Stimulated activated CD4-positive, alpha-beta T cell treated with anti-CD3 and anti-CD28 coated beads, Interleukin-15, amount 100 ng/mL, for 24 hours (primary cell): ENCODE results near the gene PI4KA.
"Not testable (repeated sequence)": the region's sequence is repeated elsewhere in the genome, so short reads cannot be mapped to it uniquely, and the experiment has no call there.

Experiments used
- DNase-seq: peaks from one replicate; pipeline ENCODE4 v3.0.0-alpha.2; 2020

Gene PI4KA

GRCh38 chr22:20687356-20688172 is 171.0 kb downstream of the PI4KA start:
- DNase-seq, result not testable (repeated sequence)

GRCh38 chr22:20685764-20686163 is 172.8 kb downstream of the PI4KA start:
- not testable (repeated sequence) for DNase-seq

GRCh38 chr22:20678792-20679435 is 179.7 kb downstream of the PI4KA start:
- not testable (repeated sequence) for DNase-seq

DNA sequence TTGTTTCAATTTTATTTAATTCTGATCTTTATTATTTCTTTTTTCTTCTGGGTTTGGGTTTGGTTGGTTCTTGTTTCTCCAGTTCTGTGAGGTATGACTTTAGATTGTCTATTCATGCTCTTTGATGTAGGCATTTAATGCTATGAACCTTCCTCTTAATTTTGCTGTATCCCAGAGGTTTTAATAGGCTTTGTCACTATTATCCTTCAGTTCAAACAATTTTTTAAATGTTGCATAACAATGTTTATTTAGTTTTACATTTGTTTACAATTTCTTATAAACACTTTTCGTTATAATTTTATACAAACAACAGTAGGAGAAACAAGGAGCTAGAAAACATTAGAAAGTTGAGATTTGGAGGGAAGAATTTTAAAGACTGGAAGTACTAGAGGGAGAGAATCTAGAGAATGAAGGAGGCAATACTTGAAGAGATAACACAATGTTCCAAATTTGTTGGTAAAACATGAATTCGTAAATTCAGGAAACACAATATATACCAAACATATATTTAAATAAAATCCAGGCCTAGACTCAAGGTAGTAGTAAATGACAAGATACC is 180.8 kb downstream of the PI4KA start:
- DNase-seq, result no peak

DNA sequence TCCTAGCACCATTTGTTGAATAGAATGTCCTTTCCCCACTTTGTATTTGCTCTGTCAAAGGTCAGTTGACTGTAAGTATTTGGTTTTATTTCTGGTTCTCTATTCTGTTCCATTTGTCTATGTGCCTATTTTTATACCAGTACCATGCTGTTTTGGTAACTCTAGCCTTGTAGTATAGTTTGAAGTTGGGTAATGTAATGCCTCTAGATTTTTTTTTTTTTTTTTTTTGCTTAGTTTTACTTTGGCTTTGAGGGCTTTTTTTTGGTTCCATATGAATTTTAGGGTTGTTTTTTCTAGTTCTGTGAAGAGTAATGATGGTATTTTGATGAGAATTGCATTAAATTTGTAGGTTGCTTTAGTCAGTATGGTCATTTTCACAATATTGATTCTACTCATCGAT is 183.0 kb downstream of the PI4KA start:
- not testable (repeated sequence) for DNase-seq

- DNase-seq, result no peak
Measured at GRCh38 chr22:20674998-20675397, 183.6 kb downstream of the PI4KA start.

DNA sequence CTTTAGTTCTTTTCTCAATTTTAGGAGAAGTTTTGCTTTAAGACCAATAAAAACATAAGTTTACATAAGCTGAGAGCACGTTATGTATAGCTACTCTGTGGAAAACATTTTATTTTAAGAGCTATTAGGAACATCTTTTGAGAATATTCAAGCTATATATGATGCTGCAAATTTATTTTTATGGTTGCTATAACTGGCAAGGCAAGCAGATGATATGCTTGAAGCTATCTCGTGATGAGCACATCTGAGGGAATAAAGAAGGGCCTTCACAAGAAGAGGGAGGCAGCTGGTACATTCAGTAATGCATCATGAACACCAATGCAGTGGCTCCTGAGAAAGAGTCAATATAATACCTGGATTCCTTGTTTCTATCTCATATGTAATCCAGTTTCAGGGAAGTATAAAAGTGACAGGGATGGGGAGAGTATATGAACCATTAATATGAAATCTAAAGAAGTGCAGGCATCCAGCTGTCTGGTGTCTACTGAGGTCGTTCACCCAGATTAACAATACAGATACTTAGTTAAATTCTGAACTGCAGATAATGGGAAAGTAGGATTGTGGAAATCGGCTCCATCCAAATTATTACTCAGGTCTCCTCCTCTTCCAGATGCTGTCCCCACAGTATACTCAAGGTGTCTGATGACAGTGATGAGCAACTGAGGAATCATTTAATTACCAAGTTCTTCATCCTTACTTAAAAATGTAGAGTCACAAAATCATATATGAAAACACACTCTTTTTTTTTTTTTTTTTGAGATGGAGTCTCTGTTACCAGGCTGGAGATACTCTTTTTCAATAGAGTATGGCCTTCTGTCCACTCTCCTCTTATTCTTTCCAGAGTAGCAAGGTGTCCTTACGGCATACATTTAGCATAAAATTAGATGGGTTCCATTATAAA is 185.1 kb downstream of the PI4KA start:
- DNase-seq, result no peak

DNA sequence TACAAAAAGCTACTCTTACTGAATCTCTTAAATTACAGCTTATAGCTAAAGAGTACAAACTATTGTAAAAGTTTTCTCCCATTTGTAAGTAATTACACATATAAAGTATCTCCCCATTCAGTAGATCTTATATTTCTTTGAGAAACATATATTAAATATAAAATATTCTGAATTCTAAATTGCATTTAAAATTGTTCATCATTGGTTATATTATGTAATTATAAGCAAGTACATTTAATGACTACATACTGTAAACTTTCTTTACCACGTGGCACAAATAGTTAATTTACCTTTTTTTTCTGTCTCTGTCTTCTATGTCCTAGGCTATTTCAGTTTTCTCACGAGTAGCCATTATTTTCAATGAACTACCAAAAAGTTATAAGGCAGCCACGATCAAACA is 185.9 kb downstream of the PI4KA start:
- no peak for DNase-seq

GRCh38 chr22:20672082-20672424 is 186.6 kb downstream of the PI4KA start:
- DNase-seq, result no peak

GRCh38 chr22:20671409-20672081 is 187.1 kb downstream of the PI4KA start:
- no peak for DNase-seq

DNA sequence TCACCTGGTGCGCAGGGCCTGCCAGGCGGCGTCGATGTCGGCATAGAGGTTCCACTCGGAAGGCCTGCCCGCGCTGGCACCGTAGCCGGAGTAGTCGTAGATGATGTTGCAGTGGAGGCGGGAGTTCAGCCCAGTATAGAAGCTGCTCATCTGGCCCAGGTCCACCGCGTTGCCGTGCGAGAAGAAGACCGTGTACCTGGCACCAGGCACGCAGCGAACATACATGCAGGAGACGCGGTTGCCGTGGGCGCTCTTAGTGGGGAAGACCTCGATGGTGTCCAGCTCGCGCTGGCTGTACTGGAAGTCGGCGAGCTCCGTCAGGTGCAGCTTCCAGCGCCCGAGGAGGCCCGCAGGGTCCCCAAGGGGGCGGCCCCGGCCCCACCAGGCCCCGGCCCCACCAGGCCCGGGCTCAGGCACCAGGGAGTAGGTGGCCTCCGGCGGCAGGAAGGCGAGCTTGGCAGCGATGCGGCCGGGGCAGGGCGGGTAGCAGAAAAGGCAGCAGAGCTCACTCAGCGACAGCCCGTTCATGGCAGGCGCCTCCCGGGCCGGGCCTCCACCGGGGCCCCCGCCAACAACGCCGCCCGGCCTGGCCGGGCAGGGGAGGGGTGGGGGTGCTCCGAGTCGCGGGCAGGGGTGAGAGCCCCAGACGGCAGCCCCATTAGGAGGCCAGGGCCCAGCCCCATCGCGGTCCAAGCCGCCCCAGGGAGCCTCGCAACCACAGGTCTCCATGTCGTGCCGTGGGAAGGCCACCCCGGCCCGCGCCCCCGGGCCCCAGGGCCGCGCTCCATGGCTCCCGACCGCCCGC is 188.0 kb downstream of the PI4KA start:
- DNase-seq, result peak; percentile 6

GRCh38 chr22:20669884-20670283 is 188.7 kb downstream of the PI4KA start:
- DNase-seq, result not testable (repeated sequence)

- not testable (repeated sequence) for DNase-seq
Measured at GRCh38 chr22:20669471-20669870, 189.1 kb downstream of the PI4KA start.

DNA sequence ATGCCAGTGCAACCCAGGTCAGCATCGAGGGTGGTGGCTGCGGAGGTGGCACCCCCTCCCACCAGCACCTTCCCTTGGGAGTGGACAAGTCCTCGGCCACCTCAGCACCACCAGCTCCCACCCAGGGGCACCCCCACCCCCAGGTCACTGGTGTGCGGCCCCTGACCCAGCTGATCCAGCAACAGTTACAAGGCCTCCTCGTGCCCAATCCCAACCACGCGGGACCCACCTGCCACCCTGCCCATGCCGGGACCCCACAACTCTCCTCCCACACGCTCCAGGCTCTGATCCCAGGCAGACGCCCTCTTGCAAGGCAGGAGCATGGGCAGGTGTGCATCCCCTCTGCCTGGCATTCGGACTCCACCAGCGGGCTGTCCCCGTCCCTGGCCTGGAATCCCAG is 189.8 kb downstream of the PI4KA start:
- not testable (repeated sequence) for DNase-seq

DNA sequence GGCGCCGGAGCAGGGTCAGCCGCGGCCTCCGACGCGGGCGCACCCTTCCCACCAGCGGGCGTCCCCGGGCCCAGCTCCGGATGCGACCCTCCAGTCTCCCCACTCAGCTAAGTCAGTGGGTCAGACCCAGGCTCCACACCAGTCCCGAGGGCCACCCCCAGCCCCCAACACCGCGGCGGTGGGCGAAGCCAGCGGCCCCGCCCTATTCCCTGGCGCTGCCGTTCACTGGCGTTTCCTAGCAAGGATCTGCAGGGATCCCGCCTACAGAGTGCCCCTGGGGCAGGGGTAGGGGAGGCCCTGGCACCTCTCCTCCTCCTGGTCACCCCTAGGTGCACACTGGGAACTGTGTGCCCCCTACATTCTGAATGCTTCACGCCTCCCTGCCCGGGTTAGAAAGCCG is 190.4 kb downstream of the PI4KA start:
- DNase-seq, result not testable (repeated sequence)

GRCh38 chr22:20667548-20667947 is 191.1 kb downstream of the PI4KA start:
- DNase-seq, result not testable (repeated sequence)

DNA sequence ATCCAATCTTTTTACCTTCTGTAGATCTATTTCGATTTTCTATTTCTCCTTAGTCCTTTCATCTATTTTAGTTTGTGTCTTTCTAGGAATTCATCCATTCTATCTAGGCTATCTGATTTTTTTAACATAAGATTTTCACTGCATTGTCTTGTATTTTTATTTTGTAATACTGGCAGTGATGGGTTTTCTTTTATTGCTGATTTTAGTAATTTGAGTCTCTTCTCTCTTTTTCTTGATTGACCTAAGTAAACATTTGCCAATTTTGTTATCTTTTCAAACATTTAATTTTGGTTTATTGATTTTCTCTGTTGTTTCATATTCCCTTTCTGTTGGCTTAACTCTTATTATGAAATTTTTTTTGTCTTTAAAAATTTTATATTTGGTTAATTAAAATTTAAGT is 192.1 kb downstream of the PI4KA start:
- DNase-seq, result no peak

- no peak for DNase-seq
Measured at GRCh38 chr22:20664594-20664959, 194.0 kb downstream of the PI4KA start.

GRCh38 chr22:20663941-20664593 is 194.5 kb downstream of the PI4KA start:
- no peak for DNase-seq

DNA sequence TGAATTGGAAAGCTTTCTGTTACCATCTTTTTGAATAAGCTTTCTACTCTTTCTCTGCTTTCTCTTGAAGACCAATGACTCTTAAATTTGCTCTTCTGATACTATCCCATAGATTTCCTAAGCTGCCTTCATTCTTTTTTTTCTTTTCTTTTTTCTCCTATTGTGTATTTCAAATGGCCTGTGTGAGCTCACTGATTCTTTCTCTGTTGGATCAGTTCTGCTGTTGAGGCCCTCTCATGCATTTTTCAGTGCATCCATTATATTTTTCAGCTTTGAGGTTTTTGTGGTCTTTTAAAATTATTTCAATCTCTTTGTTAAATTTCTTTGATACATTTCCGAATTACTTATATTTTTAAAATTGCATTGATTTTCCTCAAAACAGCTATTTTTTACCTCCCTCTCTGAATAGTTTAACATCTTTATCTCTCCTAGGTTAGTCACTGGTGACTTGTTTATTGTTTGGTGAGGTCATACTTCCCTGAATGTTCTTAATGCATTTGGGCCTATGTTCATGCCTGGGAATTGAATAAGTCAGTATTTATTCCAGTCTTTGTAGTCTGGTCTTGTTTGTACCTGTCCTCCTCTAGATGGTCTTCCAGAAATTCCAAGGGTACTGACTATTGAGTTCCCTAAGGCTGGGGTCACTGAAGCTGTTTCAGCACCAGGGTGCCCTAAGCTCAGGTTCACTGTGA is 195.3 kb downstream of the PI4KA start:
- no peak for DNase-seq
